ENCODE measurements around the gene INO80E. TPM values are rescaled to one million over a fixed set of nuclear protein-coding genes. Genes with fewer than 3 reads are reported as not detected.

INO80E gene
- total and polyA plus RNA-seq, 2 of the 8 experiments (the other 6 are each of a cell fraction or from before 2014, with no cell fraction given) = 43.0 to 91.2 TPM

DNA sequence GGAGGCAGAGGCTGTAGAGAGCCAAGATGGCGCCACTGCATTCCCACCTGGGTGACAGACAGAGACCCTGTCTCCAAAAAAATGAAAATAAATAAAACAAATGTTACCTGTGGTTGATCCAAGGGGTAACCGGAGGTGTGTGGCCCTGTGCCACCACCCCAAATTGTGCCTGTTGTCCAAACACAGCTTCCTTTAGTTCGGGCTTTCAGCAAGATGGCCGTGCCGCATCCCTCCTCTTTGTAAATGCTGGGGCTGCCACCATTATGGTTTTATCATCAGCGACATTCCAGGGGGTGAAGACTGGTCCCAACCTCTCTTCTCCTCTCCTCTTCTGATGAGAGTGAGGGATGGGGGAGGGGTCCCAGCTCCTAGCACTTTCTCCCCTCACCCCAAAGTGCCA, 26.8 kb downstream of the INO80E start, which contains the start of gene C16orf92 (continued):
- TF ChIP-seq RBBP5 (IDR thresholded peaks at IDR 0.05; ENCODE audit: borderline replicate concordance, low read depth, low read length) (no peak), SIRT6 (IDR thresholded peaks at IDR 0.05; ENCODE audit: low read length) (no peak), BACH1 (IDR thresholded peaks at IDR 0.05; ENCODE audit: low read length) (no peak), GABPA (IDR thresholded peaks at IDR 0.05; ENCODE audit: borderline replicate concordance, insufficient read depth, low read length) (no peak), SP2 (IDR thresholded peaks at IDR 0.05; ENCODE audit: low read length) (no peak)
- TF ChIP-seq, protein P1, sequence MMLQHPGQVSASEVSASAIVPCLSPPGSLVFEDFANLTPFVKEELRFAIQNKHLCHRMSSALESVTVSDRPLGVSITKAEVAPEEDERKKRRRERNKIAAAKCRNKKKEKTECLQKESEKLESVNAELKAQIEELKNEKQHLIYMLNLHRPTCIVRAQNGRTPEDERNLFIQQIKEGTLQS (IDR thresholded peaks at IDR 0.05; ENCODE audit: insufficient read depth, low read depth, low read length) = no peak
